IMR-90 (cell line): ENCODE measurements around the gene ZNF554. TPM values are rescaled to one million over a fixed set of nuclear protein-coding genes. Genes with fewer than 3 reads are reported as not detected.

Experiments
- ATAC-seq: fragments of 200-7000 bp; cut with Tn5 transposase; 2 replicates; pipeline ENCODE4 v1.9.1; 2020; ENCODE audit warnings: low read depth, mild to moderate bottlenecking, moderate library complexity
- BruUV-seq: library from RNA; stranded (reverse); fragments of 400-500 nt; replicated peaks from 2 replicates; lab custom pipeline; 2021; lab: Mats Ljungman, UMichigan
- CTCF ChIA-PET: fragments of 300-600 bp; formaldehyde crosslinking; extraction: SDS; loops from one replicate; lab custom pipeline; 2021; ENCODE audit warnings: antibody characterized with exemption; lab: Yijun Ruan, JAX
- POLR2A ChIA-PET: fragments of 300-600 bp; sonication (Branson Sonifier 250); formaldehyde crosslinking; loops from one replicate; lab custom pipeline; 2022; ENCODE audit warnings: antibody characterized with exemption; ENCODE audit not compliant: unreplicated experiment; lab: Charles Lee
- DNase-seq: peaks from one replicate; pipeline ENCODE4 v3.0.0; 2013
- H2AFZ ChIP-seq: replicated peaks from 2 replicates; pipeline ENCODE3; 2013; ENCODE audit warnings: low read length, mild to moderate bottlenecking; ENCODE audit not compliant: poor library complexity
- H2AK5ac ChIP-seq: 2 replicates; pipeline ENCODE4 v1.6.1; 2013; ENCODE audit warnings: low read depth, low read length, inconsistent platforms
- H2AK9ac ChIP-seq: replicated peaks from 2 replicates; pipeline ENCODE3; 2013; ENCODE audit warnings: mild to moderate bottlenecking, low read depth, low read length, moderate library complexity; ENCODE audit not compliant: poor library complexity
- H2BK120ac ChIP-seq: 2 replicates; pipeline ENCODE4 v1.6.1; 2013; ENCODE audit warnings: low read depth, low read length, inconsistent platforms
- H2BK15ac ChIP-seq: 3 replicates; pipeline ENCODE4 v1.6.1; 2013; ENCODE audit warnings: low read depth, low read length, inconsistent platforms
- H2BK20ac ChIP-seq: 2 replicates; pipeline ENCODE4 v1.6.1; 2013; ENCODE audit warnings: low read depth, mild to moderate bottlenecking, inconsistent platforms, low read length, moderate library complexity
- H2BK5ac ChIP-seq: 2 replicates; pipeline ENCODE4 v1.6.1; 2013; ENCODE audit warnings: mild to moderate bottlenecking, low read depth, low read length, inconsistent platforms; ENCODE audit not compliant: poor library complexity, severe bottlenecking
- H3K14ac ChIP-seq: replicated peaks from 2 replicates; pipeline ENCODE4 v1.6.1; 2013; ENCODE audit warnings: low read depth, low read length, inconsistent platforms
- H3K18ac ChIP-seq: 2 replicates; pipeline ENCODE4 v1.6.1; 2013; ENCODE audit warnings: low read depth, low read length, control low read depth
- H3K23ac ChIP-seq: 2 replicates; pipeline ENCODE4 v1.6.1; 2013; ENCODE audit warnings: low read depth, low read length, inconsistent platforms
- H3K27ac ChIP-seq: 2 replicates; pipeline ENCODE4 v1.5.1; 2013; ENCODE audit warnings: mild to moderate bottlenecking, control low read depth, low read length; ENCODE audit not compliant: insufficient read depth
- H3K27me3 ChIP-seq: 2 replicates; pipeline ENCODE4 v1.6.1; 2013; ENCODE audit warnings: low read length; ENCODE audit not compliant: control insufficient read depth, insufficient read depth
- H3K36me3 ChIP-seq: 2 replicates; pipeline ENCODE4 v1.6.1; 2013; ENCODE audit warnings: low read length, mixed read lengths; ENCODE audit not compliant: control insufficient read depth, insufficient read depth
- H3K4ac ChIP-seq: 2 replicates; pipeline ENCODE4 v1.6.1; 2013; ENCODE audit warnings: low read depth, low read length, inconsistent platforms
- H3K4me1 ChIP-seq: 2 replicates; pipeline ENCODE4 v1.6.1; 2013; ENCODE audit warnings: low read length, mixed read lengths; ENCODE audit not compliant: control insufficient read depth, insufficient read depth
- H3K4me2 ChIP-seq: 2 replicates; pipeline ENCODE4 v1.6.1; 2013; ENCODE audit warnings: low read depth, mild to moderate bottlenecking, control low read depth, low read length, moderate library complexity
- H3K4me3 ChIP-seq: 2 replicates; pipeline ENCODE4 v1.5.1; 2013; ENCODE audit warnings: low read depth, mild to moderate bottlenecking, control low read depth, low read length, moderate library complexity; ENCODE audit not compliant: insufficient read depth
- H3K56ac ChIP-seq: 2 replicates; pipeline ENCODE4 v1.6.1; 2013; ENCODE audit warnings: low read length, inconsistent platforms; ENCODE audit not compliant: insufficient read depth; ENCODE audit errors: extremely low read depth
- H3K79me1 ChIP-seq, 2 experiments: 2 replicates each; pipeline ENCODE4 v1.6.1; 2013; ENCODE audit warnings: low read length in 2 of 2, inconsistent platforms in 1 of 2, low read depth in 1 of 2
- H3K9ac ChIP-seq: 2 replicates; pipeline ENCODE4 v1.6.1; 2013; ENCODE audit warnings: low read depth, low read length, control low read depth
- H3K9me1 ChIP-seq: 2 replicates; pipeline ENCODE4 v1.6.1; 2013; ENCODE audit warnings: low read length, inconsistent platforms; ENCODE audit not compliant: insufficient read depth
- H3K9me3 ChIP-seq: 2 replicates; pipeline ENCODE4 v1.6.1; 2013; ENCODE audit warnings: low read length; ENCODE audit not compliant: control insufficient read depth, insufficient read depth
- H4K20me1 ChIP-seq: 2 replicates; pipeline ENCODE4 v1.6.1; 2013; ENCODE audit warnings: low read length, inconsistent platforms; ENCODE audit not compliant: insufficient read depth
- H4K5ac ChIP-seq: 2 replicates; pipeline ENCODE4 v1.6.1; 2013; ENCODE audit warnings: mild to moderate bottlenecking, low read depth, low read length, control low read depth
- H4K8ac ChIP-seq, 2 experiments: 2 replicates each; pipeline ENCODE4 v1.6.1; 2013; ENCODE audit warnings: low read depth in 2 of 2, low read length in 2 of 2, control low read depth in 1 of 2, inconsistent platforms in 1 of 2
- H4K91ac ChIP-seq: 2 replicates; pipeline ENCODE4 v1.6.1; 2013; ENCODE audit warnings: low read depth, low read length, inconsistent platforms; ENCODE audit not compliant: insufficient read depth
- BHLHE40 ChIP-seq: fragments of 150-350 bp; IDR thresholded peaks from 2 replicates; pipeline ENCODE4 v1.6.1; 2016; ENCODE audit warnings: mild to moderate bottlenecking, low read depth, low read length
- CEBPB ChIP-seq: IDR thresholded peaks from 2 replicates; pipeline ENCODE4 v1.6.1; 2012; ENCODE audit warnings: low read depth, low read length, improper control_type of control experiment
- CHD1 ChIP-seq: IDR thresholded peaks from 2 replicates; pipeline ENCODE4 v1.6.1; 2012; ENCODE audit warnings: low read depth, low read length, improper control_type of control experiment
- FOS ChIP-seq: fragments of 150-350 bp; IDR thresholded peaks from 2 replicates; pipeline ENCODE4 v1.6.1; 2016; ENCODE audit warnings: low read depth, low read length
- MAZ ChIP-seq: IDR thresholded peaks from 2 replicates; pipeline ENCODE4 v1.6.1; 2012; ENCODE audit warnings: low read depth, mild to moderate bottlenecking, low read length, improper control_type of control experiment, moderate library complexity, borderline replicate concordance
- MXI1 ChIP-seq: IDR thresholded peaks from 2 replicates; pipeline ENCODE4 v1.6.1; 2012; ENCODE audit warnings: low read depth, mild to moderate bottlenecking, low read length, moderate library complexity, borderline replicate concordance
- NFE2L2 ChIP-seq: fragments of 150-350 bp; IDR thresholded peaks from 2 replicates; pipeline ENCODE4 v1.6.1; 2016; ENCODE audit warnings: low read depth, mild to moderate bottlenecking, low read length
- POLR2A ChIP-seq: IDR thresholded peaks from 2 replicates; pipeline ENCODE4 v1.6.1; 2012; ENCODE audit warnings: mild to moderate bottlenecking, low read depth, low read length
- RAD21 ChIP-seq: IDR thresholded peaks from 2 replicates; pipeline ENCODE4 v1.6.1; 2012; ENCODE audit warnings: low read length, improper control_type of control experiment
- RCOR1 ChIP-seq: IDR thresholded peaks from 2 replicates; pipeline ENCODE4 v1.6.1; 2012; ENCODE audit warnings: mild to moderate bottlenecking, low read length, improper control_type of control experiment; ENCODE audit not compliant: insufficient replicate concordance
- RFX5 ChIP-seq: IDR thresholded peaks from 2 replicates; pipeline ENCODE4 v1.8.0; 2012; ENCODE audit warnings: low read depth, mild to moderate bottlenecking, low read length, moderate library complexity
- SMC3 ChIP-seq: fragments of 150-350 bp; IDR thresholded peaks from 2 replicates; pipeline ENCODE4 v1.6.1; 2016; ENCODE audit warnings: low read depth, mild to moderate bottlenecking, antibody characterized with exemption, low read length, moderate library complexity
- USF2 ChIP-seq: fragments of 150-350 bp; IDR thresholded peaks from 2 replicates; pipeline ENCODE4 v1.6.1; 2017; ENCODE audit warnings: mild to moderate bottlenecking, antibody characterized with exemption, low read length, low read depth
- WGBS, 2 experiments: methylation state at CpG; one replicate each; pipeline versions ENCODE4 v1.1.5 to v1.1.7; 2013; ENCODE audit warnings: missing lambda C conversion rate in 2 of 2; ENCODE audit not compliant: insufficient read length in 1 of 2; ENCODE audit errors: extremely low coverage in 2 of 2; 5-methylcytosine and 5-hydroxymethylcytosine counted together
- dilution Hi-C: fragments of 300-500 bp; cut with HindIII; formaldehyde crosslinking; loops from one replicate; pipeline ENCODE4 v1.14.3; 2018; ENCODE audit warnings: low sequenced_read_pairs; ENCODE audit not compliant: unreplicated experiment
- in situ Hi-C: fragments of 300-500 bp; cut with MboI; formaldehyde crosslinking; loops from 3 replicates; pipeline ENCODE4 v1.14.3; 2019; ENCODE audit warnings: low sequenced_read_pairs, inconsistent platforms, mixed read lengths
- intact Hi-C: fragments of 100-400 bp; cut with micrococcal nuclease; formaldehyde crosslinking; loops from 2 replicates; pipeline ENCODE4 v1.10.0; 2022
- polyA plus RNA-seq, 3 experiments: library from polyadenylated mRNA; depleted of rRNA; stranded (reverse); fragments of >200 nt; gene quantifications; 2 replicates each; pipeline ENCODE4 v1.2.3, GENCODE V29; 2012; ENCODE audit warnings: low replicate concordance in 1 of 3
- total RNA-seq: library from RNA; depleted of rRNA; stranded (reverse); fragments of >200 nt; gene quantifications from 2 replicates; pipeline ENCODE4 v1.2.3, GENCODE V29; 2012
- TF ChIP-seq, protein P1 (sequence below): conservative IDR thresholded peaks from 2 replicates; pipeline ENCODE4 v1.5.1; 2012; ENCODE audit warnings: mild to moderate bottlenecking, low read depth, low read length, improper control_type of control experiment
- TF ChIP-seq, protein P2 (sequence below): fragments of 150-350 bp; IDR thresholded peaks from 2 replicates; pipeline ENCODE4 v1.6.1; 2016; ENCODE audit warnings: low read depth, mild to moderate bottlenecking, low read length, moderate library complexity, borderline replicate concordance

The ZNF554 gene
- total and polyA plus RNA-seq, 2 of the 4 experiments (the other 2 are of a cell fraction), result 1.5 to 3.0 TPM

GRCh38 chr19:2820112-2820702 lies 539 bp downstream of the ZNF554 start:
- Histone ChIP-seq H2BK120ac (no peak overlapping the region), H4K91ac (peak overlapping the region; percentile 12; the same call in 1 of the 2 replicates), H2AFZ (peak overlapping the region; percentile 97), H3K23ac (peak overlapping the region; percentile 64; the same call in 1 of the 2 replicates), H3K4ac (peak overlapping the region; percentile 56), H3K36me3 (peaks cover 8% of the 10 kb centered on the region; the same call in 1 of the 2 replicates), H2AK5ac (peak overlapping the region; percentile 75), H3K14ac (0 out of 2 replicates have a peak overlapping the region, but pooled peaks have one; percentile 81), H3K9ac (peak overlapping the region; percentile 77), H4K5ac (peak overlapping the region; percentile 1; the same call in 1 of the 2 replicates), H3K4me1 (no peaks in the 10 kb centered on the region; the same call in 1 of the 2 replicates), H3K27ac (no peak overlapping the region; the same call in 1 of the 2 replicates), H3K79me1 (peaks cover 6 to 11% of the 10 kb centered on the region in 2 experiments; a peak in 2 of 4 replicates), H4K20me1 (no peaks in the 10 kb centered on the region), H3K18ac (no peak overlapping the region), H2BK20ac (no peak overlapping the region), H2BK5ac (no peak overlapping the region), H3K56ac (no peak overlapping the region), H3K9me1 (0 out of 2 replicates have a peak, but pooled peaks cover 4% of the 10 kb centered on the region), H2BK15ac (no peak overlapping the region), H2AK9ac (peak overlapping the region; percentile 97), H3K4me2 (peak overlapping the region; percentile 95), H4K8ac (peak overlapping the region; percentile 44 to 73; a peak in 3 of 4 replicates), H3K9me3 (peaks cover 2% of the 10 kb centered on the region; the same call in 1 of the 2 replicates), H3K27me3 (no peaks in the 10 kb centered on the region), H3K4me3 (peak overlapping the region; percentile 61)
- DNase-seq, result no peak
- POLR2A ChIA-PET, result no interaction called here
- BruUV-seq, result no TSS peak
- ATAC-seq, result peak; percentile 31
- in situ Hi-C loops (no loop called here), intact Hi-C loops (no loop called here), dilution Hi-C loops (no loop called here)
- CTCF ChIA-PET, result interaction anchor here (0.6 kb wide), 1 partner anchor 40 kb away, joined by 3 read pairs; no protein-coding TSS in a partner anchor
- 6% methylated on average over 16 of the region's 36 CpGs; no CpG with 5 or more reads in 1 of the 2 experiments for WGBS, 2 experiments
- no peak for TF ChIP-seq RCOR1
- TF ChIP-seq NFE2L2, result no peak
- no peak for TF ChIP-seq CEBPB
- TF ChIP-seq, protein P1, sequence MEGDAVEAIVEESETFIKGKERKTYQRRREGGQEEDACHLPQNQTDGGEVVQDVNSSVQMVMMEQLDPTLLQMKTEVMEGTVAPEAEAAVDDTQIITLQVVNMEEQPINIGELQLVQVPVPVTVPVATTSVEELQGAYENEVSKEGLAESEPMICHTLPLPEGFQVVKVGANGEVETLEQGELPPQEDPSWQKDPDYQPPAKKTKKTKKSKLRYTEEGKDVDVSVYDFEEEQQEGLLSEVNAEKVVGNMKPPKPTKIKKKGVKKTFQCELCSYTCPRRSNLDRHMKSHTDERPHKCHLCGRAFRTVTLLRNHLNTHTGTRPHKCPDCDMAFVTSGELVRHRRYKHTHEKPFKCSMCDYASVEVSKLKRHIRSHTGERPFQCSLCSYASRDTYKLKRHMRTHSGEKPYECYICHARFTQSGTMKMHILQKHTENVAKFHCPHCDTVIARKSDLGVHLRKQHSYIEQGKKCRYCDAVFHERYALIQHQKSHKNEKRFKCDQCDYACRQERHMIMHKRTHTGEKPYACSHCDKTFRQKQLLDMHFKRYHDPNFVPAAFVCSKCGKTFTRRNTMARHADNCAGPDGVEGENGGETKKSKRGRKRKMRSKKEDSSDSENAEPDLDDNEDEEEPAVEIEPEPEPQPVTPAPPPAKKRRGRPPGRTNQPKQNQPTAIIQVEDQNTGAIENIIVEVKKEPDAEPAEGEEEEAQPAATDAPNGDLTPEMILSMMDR, result no peak
- TF ChIP-seq MAZ, result no peak
- TF ChIP-seq RAD21, result no peak
- TF ChIP-seq, protein P2, sequence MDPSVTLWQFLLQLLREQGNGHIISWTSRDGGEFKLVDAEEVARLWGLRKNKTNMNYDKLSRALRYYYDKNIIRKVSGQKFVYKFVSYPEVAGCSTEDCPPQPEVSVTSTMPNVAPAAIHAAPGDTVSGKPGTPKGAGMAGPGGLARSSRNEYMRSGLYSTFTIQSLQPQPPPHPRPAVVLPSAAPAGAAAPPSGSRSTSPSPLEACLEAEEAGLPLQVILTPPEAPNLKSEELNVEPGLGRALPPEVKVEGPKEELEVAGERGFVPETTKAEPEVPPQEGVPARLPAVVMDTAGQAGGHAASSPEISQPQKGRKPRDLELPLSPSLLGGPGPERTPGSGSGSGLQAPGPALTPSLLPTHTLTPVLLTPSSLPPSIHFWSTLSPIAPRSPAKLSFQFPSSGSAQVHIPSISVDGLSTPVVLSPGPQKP, result no peak
- no peak for TF ChIP-seq SMC3
- TF ChIP-seq USF2, result no peak
- TF ChIP-seq CHD1, result no peak
- TF ChIP-seq POLR2A, result no peak
- TF ChIP-seq MXI1, result no peak
- TF ChIP-seq RFX5, result no peak
- no peak for TF ChIP-seq FOS
- TF ChIP-seq BHLHE40, result no peak
